H1 (cell line): ENCODE data around the gene FAM24A. TPM values are rescaled to one million over a fixed set of nuclear protein-coding genes. Genes with fewer than 3 reads are reported as not detected.

ENCODE experiments used
- CTCF ChIA-PET: fragments of 300-600 bp; sonication (Branson Sonifier 250); formaldehyde crosslinking; loops from one replicate; lab custom pipeline; 2021; ENCODE audit not compliant: partially characterized antibody; lab: Charles Lee
- POLR2A ChIA-PET: fragments of 300-600 bp; sonication (Branson Sonifier 250); formaldehyde crosslinking; loops from one replicate; lab custom pipeline; 2021; ENCODE audit warnings: inconsistent platforms; ENCODE audit not compliant: partially characterized antibody; lab: Charles Lee
- DNase-seq, 2 experiments: peaks; one replicate each; pipeline versions ENCODE4 v3.0.0 to v3.0.0-alpha.2; 2010 to 2022; ENCODE audit warnings: low spot score in 2 of 2, low read depth in 1 of 2, mixed read lengths in 1 of 2
- FAIRE-seq: peaks from 2 replicates; lab custom pipeline; 2011; peaks lifted over from hg19 to GRCh38; lab: Jason Lieb, UNC
- H2AFZ ChIP-seq: 2 replicates; pipeline ENCODE4 v1.8.1; 2012; ENCODE audit warnings: low read length, inconsistent platforms
- H2AK5ac ChIP-seq: 2 replicates; pipeline ENCODE4 v1.6.1; 2013; ENCODE audit warnings: low read depth, low read length
- H2BK120ac ChIP-seq: replicated peaks from 2 replicates; pipeline ENCODE3; 2013; ENCODE audit warnings: low read depth, low read length, inconsistent platforms
- H2BK12ac ChIP-seq: 2 replicates; pipeline ENCODE4 v1.6.1; 2013; ENCODE audit warnings: low read depth, low read length
- H2BK15ac ChIP-seq: 2 replicates; pipeline ENCODE4 v1.6.1; 2013; ENCODE audit warnings: low read length
- H2BK20ac ChIP-seq: 2 replicates; pipeline ENCODE4 v1.6.1; 2013; ENCODE audit warnings: low read length
- H2BK5ac ChIP-seq: 2 replicates; pipeline ENCODE4 v1.6.1; 2013; ENCODE audit warnings: low read depth, low read length
- H3K14ac ChIP-seq: 2 replicates; pipeline ENCODE4 v1.6.1; 2013; ENCODE audit warnings: inconsistent platforms; ENCODE audit not compliant: insufficient read length
- H3K18ac ChIP-seq: 2 replicates; pipeline ENCODE4 v1.6.1; 2013; ENCODE audit warnings: low read length; ENCODE audit errors: extremely low read depth
- H3K23ac ChIP-seq: 2 replicates; pipeline ENCODE4 v1.6.1; 2013; ENCODE audit warnings: inconsistent platforms; ENCODE audit not compliant: insufficient read length
- H3K23me2 ChIP-seq: 2 replicates; pipeline ENCODE4 v1.6.1; 2013; ENCODE audit warnings: low read depth, low read length
- H3K27ac ChIP-seq: 2 replicates; pipeline ENCODE4 v1.6.1; 2011; ENCODE audit warnings: low read depth, low read length, inconsistent platforms
- H3K27me3 ChIP-seq, 4 experiments: replicated peaks in 1 of 4; 1 replicate in 1 of 4; 2 replicates in 3 of 4; pipeline versions ENCODE4 v1.6.1 to v1.8.1; 2011 to 2013; ENCODE audit warnings: low read length in 3 of 4, mild to moderate bottlenecking in 3 of 4, inconsistent platforms in 2 of 4, mixed read lengths in 2 of 4, moderate library complexity in 1 of 4; ENCODE audit not compliant: control insufficient read depth in 3 of 4, insufficient read depth in 3 of 4; ENCODE audit errors: extremely low read depth in 1 of 4
- H3K36me3 ChIP-seq, 4 experiments: 2 replicates each; pipeline versions ENCODE4 v1.6.1 to v1.8.1; 2011 to 2013; ENCODE audit warnings: mild to moderate bottlenecking in 4 of 4, low read length in 3 of 4, moderate library complexity in 2 of 4, control low read depth in 1 of 4, inconsistent platforms in 1 of 4; ENCODE audit not compliant: insufficient read depth in 4 of 4, control insufficient read depth in 2 of 4
- H3K4ac ChIP-seq: replicated peaks from 2 replicates; pipeline ENCODE3; 2013; ENCODE audit warnings: low read length, low read depth, mixed read lengths, inconsistent platforms; ENCODE audit not compliant: insufficient read length
- H3K4me1 ChIP-seq, 4 experiments: replicated peaks in 1 of 4; 1 replicate in 1 of 4; 2 replicates in 3 of 4; pipeline versions ENCODE4 v1.6.1 to v1.8.1; 2011 to 2013; ENCODE audit warnings: low read length in 3 of 4, inconsistent platforms in 2 of 4, mixed read lengths in 1 of 4; ENCODE audit not compliant: insufficient read depth in 4 of 4, control insufficient read depth in 3 of 4
- H3K4me2 ChIP-seq, 2 experiments: 2 replicates each; pipeline versions ENCODE4 v1.6.1 to v1.8.1; 2011 to 2013; ENCODE audit warnings: low read depth in 2 of 2, low read length in 2 of 2, control low read depth in 1 of 2, inconsistent platforms in 1 of 2, mild to moderate bottlenecking in 1 of 2; ENCODE audit not compliant: insufficient read depth in 1 of 2
- H3K4me3 ChIP-seq, 4 experiments: fragments of 200-600, 300-600 bp in 1 of 4; sonication (generic), shearing (Covaris generic), sonication (Bioruptor Twin) in 1 of 4; 2 replicates each; pipeline versions ENCODE4 v1.5.1 to v1.8.1; 2011 to 2016; ENCODE audit warnings: low read length in 4 of 4, low read depth in 3 of 4, control low read depth in 2 of 4, inconsistent platforms in 2 of 4, mild to moderate bottlenecking in 2 of 4, mixed read lengths in 1 of 4, moderate library complexity in 1 of 4; ENCODE audit not compliant: insufficient read depth in 2 of 4; ENCODE audit errors: extremely low read depth in 1 of 4
- H3K56ac ChIP-seq: replicated peaks from 2 replicates; pipeline ENCODE3; 2013; ENCODE audit warnings: low read depth, mild to moderate bottlenecking, mixed read lengths, low read length, inconsistent platforms; ENCODE audit not compliant: insufficient read length
- H3K79me1 ChIP-seq: 2 replicates; pipeline ENCODE4 v1.6.1; 2013; ENCODE audit warnings: low read depth, low read length, control low read depth
- H3K79me2 ChIP-seq, 2 experiments: 2 replicates each; pipeline versions ENCODE4 v1.6.1 to v1.8.1; 2012 to 2013; ENCODE audit warnings: low read length in 2 of 2, mild to moderate bottlenecking in 2 of 2, inconsistent platforms in 1 of 2; ENCODE audit not compliant: insufficient read depth in 2 of 2, control insufficient read depth in 1 of 2
- H3K9ac ChIP-seq, 4 experiments: replicated peaks in 1 of 4; 1 replicate in 1 of 4; 2 replicates in 3 of 4; pipeline versions ENCODE4 v1.6.1 to v1.8.1; 2011 to 2013; ENCODE audit warnings: low read depth in 3 of 4, low read length in 3 of 4, control low read depth in 2 of 4, mild to moderate bottlenecking in 2 of 4, moderate library complexity in 2 of 4, inconsistent platforms in 1 of 4; ENCODE audit errors: extremely low read depth in 1 of 4
- H3K9me3 ChIP-seq, 2 experiments: 2 replicates each; pipeline versions ENCODE4 v1.6.1 to v1.8.1; 2012 to 2013; ENCODE audit warnings: mild to moderate bottlenecking in 2 of 2, moderate library complexity in 2 of 2, control low read depth in 1 of 2, inconsistent platforms in 1 of 2, low read depth in 1 of 2, low read length in 1 of 2, mixed read lengths in 1 of 2; ENCODE audit not compliant: insufficient read depth in 2 of 2
- H4K20me1 ChIP-seq, 2 experiments: replicated peaks in 1 of 2; 2 replicates each; pipeline versions ENCODE3 to v1.8.1; 2011 to 2013; ENCODE audit warnings: inconsistent platforms in 2 of 2, low read length in 2 of 2, mild to moderate bottlenecking in 1 of 2; ENCODE audit not compliant: insufficient read depth in 2 of 2, control insufficient read depth in 1 of 2
- H4K5ac ChIP-seq: 2 replicates; pipeline ENCODE4 v1.6.1; 2013; ENCODE audit warnings: low read length, low read depth, mixed read lengths, inconsistent platforms; ENCODE audit not compliant: insufficient read length
- H4K8ac ChIP-seq: 2 replicates; pipeline ENCODE4 v1.8.0; 2013; ENCODE audit warnings: mild to moderate bottlenecking, moderate library complexity, low read length, inconsistent platforms; ENCODE audit not compliant: insufficient read depth; ENCODE audit errors: extremely low read depth
- H4K91ac ChIP-seq: replicated peaks from 2 replicates; pipeline ENCODE3; 2013; ENCODE audit warnings: low read length, mixed read lengths, inconsistent platforms; ENCODE audit not compliant: insufficient read length
- BCL11A ChIP-seq, 2 experiments: IDR thresholded peaks; one replicate each; pipeline ENCODE4 v1.6.1; 2011; ENCODE audit warnings: low read depth in 2 of 2, low read length in 2 of 2, mild to moderate bottlenecking in 2 of 2
- CBX5 ChIP-seq: fragments of 300-800, 300-1000 bp; sonication (generic); IDR thresholded peaks from 2 replicates; pipeline ENCODE4 v1.7.1; 2016; ENCODE audit warnings: antibody characterized with exemption, low read length, low read depth
- CTBP2 ChIP-seq: IDR thresholded peaks from 2 replicates; pipeline ENCODE4 v1.7.0; 2011; ENCODE audit warnings: borderline replicate concordance, mild to moderate bottlenecking, moderate library complexity, mixed read lengths, low read length; ENCODE audit not compliant: insufficient read depth, insufficient read length
- EGR1 ChIP-seq: IDR thresholded peaks from 2 replicates; pipeline ENCODE4 v1.6.1; 2011; ENCODE audit warnings: low read depth, low read length, borderline replicate concordance
- HDAC6 ChIP-seq: IDR thresholded peaks from one replicate; pipeline ENCODE4 v1.7.1; 2012; ENCODE audit warnings: low read depth, mild to moderate bottlenecking, inconsistent platforms, low read length, moderate library complexity
- KDM1A ChIP-seq: fragments of 200-600, 300-600 bp; sonication (generic); IDR thresholded peaks from 2 replicates; pipeline ENCODE4 v1.7.1; 2016; ENCODE audit warnings: mild to moderate bottlenecking, low read length, borderline replicate concordance
- NANOG ChIP-seq: IDR thresholded peaks from 2 replicates; pipeline ENCODE4 v1.6.1; 2011; ENCODE audit warnings: low read length, low read depth, mild to moderate bottlenecking, inconsistent platforms; ENCODE audit not compliant: insufficient read depth, poor library complexity, severe bottlenecking
- NRF1 ChIP-seq: IDR thresholded peaks from 2 replicates; pipeline ENCODE4 v1.6.1; 2011; ENCODE audit warnings: mild to moderate bottlenecking, low read depth, low read length, improper control_type of control experiment
- SP1 ChIP-seq: IDR thresholded peaks from 2 replicates; pipeline ENCODE4 v1.6.1; 2011; ENCODE audit warnings: low read depth, low read length
- SP4 ChIP-seq: IDR thresholded peaks from 2 replicates; pipeline ENCODE4 v1.6.1; 2012; ENCODE audit warnings: low read length, inconsistent platforms
- WGBS, 2 experiments: shearing (Covaris generic) in 1 of 2; methylation state at CpG; one replicate each; pipeline versions ENCODE4 v1.1.6 to v1.1.7; 2013 to 2015; ENCODE audit warnings: low lambda C conversion rate in 2 of 2, mixed read lengths in 2 of 2, inconsistent platforms in 1 of 2, low coverage in 1 of 2, missing lambda C conversion rate in 1 of 2; ENCODE audit not compliant: insufficient replicate concordance in 2 of 2, insufficient coverage in 1 of 2, insufficient read length in 1 of 2; ENCODE audit errors: extremely low coverage in 1 of 2, missing lambda C conversion rate in 1 of 2; 5-methylcytosine and 5-hydroxymethylcytosine counted together
- polyA plus RNA-seq, 7 experiments: library from polyadenylated mRNA; depleted of rRNA in 3 of 7; stranded (reverse) in 5 of 7; unstranded in 2 of 7; fragments of >200 nt in 5 of 7; fragments of 200-250 nt in 2 of 7; gene quantifications; 1 replicate in 5 of 7; 2 replicates in 1 of 7; 4 replicates in 1 of 7; pipeline versions ENCODE4 v1.2.1 to v1.2.3, GENCODE V29; 2011 to 2013; ENCODE audit warnings: missing spikeins in 2 of 7, mixed read lengths in 2 of 7
- total RNA-seq: library from RNA; stranded (reverse); fragmentation: NEBNext Ultra II Directional; extraction: Animal tissue kit (Norgen Biotek cat#: 25700); gene quantifications from 2 replicates; pipeline ENCODE4 v1.2.1, GENCODE V29; 2021

FAM24A gene
- total and polyA plus RNA-seq, 2 of the 8 experiments (the other 6 are each of a cell fraction or from before 2014, with no cell fraction given) = not detected

DNA sequence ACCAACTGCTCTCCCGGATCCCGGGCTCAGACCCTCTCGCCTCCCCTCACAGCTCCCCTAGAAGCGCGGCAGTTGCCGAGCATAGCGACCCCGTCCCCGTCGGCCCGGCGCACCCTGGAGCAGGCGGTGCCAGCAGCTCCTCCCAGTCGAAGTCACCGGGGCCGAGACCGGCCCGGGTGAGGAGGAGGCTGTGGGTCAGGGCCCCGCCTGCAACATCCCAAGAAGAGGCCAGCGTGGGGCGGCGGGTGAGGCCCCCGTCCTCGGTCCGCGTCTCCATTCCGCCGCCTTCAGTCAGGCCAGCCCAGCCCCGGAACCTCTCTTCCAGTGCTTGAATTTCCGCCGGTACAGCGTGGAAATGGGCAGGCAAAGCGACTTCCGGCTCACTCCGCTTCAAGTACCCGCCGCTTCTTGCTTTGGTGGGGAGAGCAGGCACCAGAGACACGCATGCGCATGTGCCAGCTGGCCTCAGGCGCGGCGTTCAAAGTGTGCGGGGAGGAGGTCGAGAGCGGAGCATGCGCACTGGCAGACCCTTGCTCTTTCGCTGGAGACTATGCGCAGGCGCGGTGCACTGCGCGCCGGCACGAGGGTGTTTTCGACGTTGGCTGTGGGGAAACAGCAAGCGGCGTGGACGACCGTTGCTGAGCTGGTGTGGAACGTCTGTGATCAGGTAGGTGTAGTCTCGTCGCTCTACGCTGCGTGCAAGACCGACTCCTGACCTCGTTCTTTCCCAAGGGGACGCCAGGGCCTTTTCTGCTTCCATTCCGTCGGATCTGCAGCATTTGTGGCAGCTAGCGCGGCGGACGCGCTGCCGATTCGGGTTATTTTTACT is 43.7 kb downstream of the FAM24A start, which contains the start of gene C10orf88:
C10orf88 (minus strand) TSS at position 326 of the 829 bp plus-strand sequence; CDS start at position 277, 49 bp downstream.
- Histone ChIP-seq H4K91ac (peak within 1 kb of the TSS; percentile 97), H3K79me1 (no peaks in the 10 kb centered on the region), H3K27me3 (peaks cover 7 to 15% (median 13%) of the 10 kb centered on the region in 4 experiments), H4K5ac (peak within 1 kb of the TSS; percentile 48), H3K9ac (peak within 1 kb of the TSS in 3 of 4 experiments; percentile 62 to 78 (median 77); a peak in 6 of 7 replicates), H4K20me1 (no peaks in the 10 kb centered on the region), H3K36me3 (peaks cover 0 to 6% (median 4%) of the 10 kb centered on the region in 4 experiments; a peak in 5 of 8 replicates), H2BK5ac (peak within 1 kb of the TSS; percentile 76; the same call in 1 of the 2 replicates), H3K18ac (peak within 1 kb of the TSS; percentile 93; the same call in 1 of the 2 replicates), H2AFZ (peak within 1 kb of the TSS; percentile 100), H2BK12ac (peak within 1 kb of the TSS; percentile 99), H3K79me2 (peaks cover 0 to 9% of the 10 kb centered on the region in 2 experiments; a peak in 1 of 4 replicates), H3K14ac (no peak within 1 kb of the TSS), H3K4ac (no peak within 1 kb of the TSS), H2BK20ac (0 out of 2 replicates have a peak within 1 kb of the TSS, but pooled peaks have one; percentile 55), H3K4me3 (peak within 1 kb of the TSS; percentile 62 to 92 (median 74)), H3K9me3 (peaks cover 7 to 8% of the 10 kb centered on the region in 2 experiments; a peak in 3 of 4 replicates), H3K56ac (no peak within 1 kb of the TSS), H2AK5ac (no peak within 1 kb of the TSS), H3K27ac (peak within 1 kb of the TSS; percentile 71; the same call in 1 of the 2 replicates), H3K23me2 (peaks cover 4% of the 10 kb centered on the region; the same call in 1 of the 2 replicates), H4K8ac (peak within 1 kb of the TSS; percentile 97), H3K4me2 (peak within 1 kb of the TSS; percentile 40 to 66), H3K23ac (no peak within 1 kb of the TSS), H3K4me1 (peaks cover 0 to 3% (median 0%) of the 10 kb centered on the region in 4 experiments; a peak in 1 of 7 replicates), H2BK15ac (peak within 1 kb of the TSS; percentile 100), H2BK120ac (no peak within 1 kb of the TSS)
- DNase-seq (peak; percentile 91 to 97), FAIRE-seq (peak; percentile 80)
- ChIA-PET CTCF (interaction anchor here (0.7 kb wide), 1 partner anchor 228 kb away, joined by 3 read pairs; no protein-coding TSS in a partner anchor), POLR2A (interaction anchor here (0.8 to 1.4 kb wide), 4 partner anchors 26 to 108 kb away, joined by 3 to 6 read pairs (median 4); partner anchors contain the start of genes CUZD1 and PSTK)
- 16% methylated on average over 76 of the region's 77 CpGs; no CpG with 5 or more reads in 1 of the 2 experiments for WGBS, 2 experiments
- no peak for TF ChIP-seq CBX5
- TF ChIP-seq SP1 = peak; percentile 22; the same call in 1 of the 2 replicates
- no peak for TF ChIP-seq EGR1
- TF ChIP-seq SP4 = peak; percentile 94; the same call in 1 of the 2 replicates
- no peak for TF ChIP-seq HDAC6
- TF ChIP-seq CTBP2 = peak; percentile 78
- peak; percentile 100 for TF ChIP-seq NRF1
- peak; percentile 38 for TF ChIP-seq NANOG
- TF ChIP-seq KDM1A = peak; percentile 45; the same call in 1 of the 2 replicates
- no peak for TF ChIP-seq BCL11A (IDR thresholded peaks at IDR 0.05; ENCODE audit: low read depth in 2 of 2, low read length in 2 of 2)
